Measurements from ENCODE around the gene HIC1.

Gene HIC1

GRCh38 chr17:2108170-2108569 lies 53.3 kb downstream of the HIC1 start:
- DNase-seq = no peak

- no peak for DNase-seq
Measured at GRCh38 chr17:2110436-2110835, 55.5 kb downstream of the HIC1 start.

DNA sequence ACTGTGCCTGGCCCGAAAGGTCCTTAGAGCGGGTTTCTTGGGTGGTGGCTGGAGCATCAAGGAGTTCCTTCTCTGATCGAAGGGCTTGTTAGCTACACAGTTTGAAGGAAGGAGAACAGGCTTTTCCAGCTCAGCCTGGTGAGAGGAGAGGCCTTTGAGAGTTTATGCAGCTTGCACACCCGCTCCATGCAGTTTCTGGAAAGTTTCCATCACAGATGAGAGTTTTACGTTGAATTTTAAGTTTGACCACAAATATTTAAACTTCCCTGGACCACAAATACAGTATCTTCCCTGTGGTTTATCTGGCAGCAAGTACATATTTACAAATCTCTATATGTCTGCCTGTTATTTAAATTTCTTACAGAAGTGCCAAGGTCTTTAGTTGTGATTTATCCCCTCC lies 56.8 kb downstream of the HIC1 start:
- DNase-seq = no peak

All from NCI-H2081 treated with DMSO at 0.1 percent for 48 hours (cell line).